PC-9 (cell line): ENCODE results near the gene AGRN. TPM values are rescaled to one million over a fixed set of nuclear protein-coding genes. Genes with fewer than 3 reads are reported as not detected.

Experiments
- BruUV-seq: library from RNA; stranded (reverse); fragments of 400-500 nt; replicated peaks from 2 replicates; lab custom pipeline; 2021; lab: Mats Ljungman, UMichigan
- CTCF ChIA-PET: fragments of 300-600 bp; sonication (Branson Sonifier 250); formaldehyde crosslinking; loops from one replicate; lab custom pipeline; 2022; ENCODE audit warnings: antibody characterized with exemption; lab: Charles Lee
- POLR2A ChIA-PET: fragments of 300-600 bp; sonication (Branson Sonifier 250); formaldehyde crosslinking; loops from one replicate; lab custom pipeline; 2022; ENCODE audit warnings: antibody characterized with exemption; ENCODE audit not compliant: unreplicated experiment; lab: Charles Lee
- DNase-seq, 2 experiments: peaks; one replicate each; pipeline versions ENCODE4 v3.0.0 to v3.0.0-alpha.2; 2015 to 2022; ENCODE audit warnings: mixed read lengths in 1 of 2
- H2AFZ ChIP-seq: fragments of 200-600 bp; sonication (generic); 2 replicates; pipeline ENCODE4 v1.8.1; 2017; ENCODE audit warnings: antibody characterized with exemption
- H3F3A ChIP-seq: fragments of 200-600 bp; sonication (generic); 2 replicates; pipeline ENCODE4 v1.8.1; 2017; ENCODE audit warnings: antibody characterized with exemption, mild to moderate bottlenecking, low read depth; ENCODE audit not compliant: insufficient read depth
- H3K27ac ChIP-seq: fragments of 200-600 bp; sonication (generic); 2 replicates; pipeline ENCODE4 v1.6.1; 2016; ENCODE audit warnings: mixed run types
- H3K27me3 ChIP-seq: fragments of 200-600 bp; sonication (generic); 2 replicates; pipeline ENCODE4 v1.6.1; 2016; ENCODE audit warnings: low read depth, mixed run types; ENCODE audit not compliant: insufficient read depth
- H3K36me3 ChIP-seq: fragments of 200-600 bp; sonication (generic); 2 replicates; pipeline ENCODE4 v1.6.1; 2016; ENCODE audit warnings: low read depth, mixed run types
- H3K4me1 ChIP-seq: fragments of 200-600 bp; sonication (generic); replicated peaks from 2 replicates; pipeline ENCODE4 v1.6.1; 2016; ENCODE audit warnings: mixed run types; ENCODE audit not compliant: insufficient read depth
- H3K4me2 ChIP-seq: fragments of 200-600 bp; sonication (generic); 2 replicates; pipeline ENCODE4 v1.6.1; 2017; ENCODE audit warnings: mixed run types
- H3K4me3 ChIP-seq: fragments of 200-600 bp; sonication (generic); 2 replicates; pipeline ENCODE4 v1.6.1; 2016; ENCODE audit warnings: mixed run types
- H3K79me2 ChIP-seq: fragments of 200-600 bp; sonication (generic); 2 replicates; pipeline ENCODE4 v1.6.1; 2017; ENCODE audit warnings: low read depth, mixed run types
- H3K9me2 ChIP-seq: fragments of 200-600 bp; sonication (generic); 2 replicates; pipeline ENCODE4 v1.8.1; 2017; ENCODE audit warnings: mild to moderate bottlenecking; ENCODE audit not compliant: insufficient read depth
- H3K9me3 ChIP-seq: fragments of 200-600 bp; sonication (generic); 2 replicates; pipeline ENCODE4 v1.8.1; 2016; ENCODE audit warnings: low read depth; ENCODE audit not compliant: insufficient read depth
- H4K20me1 ChIP-seq: fragments of 200-600 bp; sonication (generic); 2 replicates; pipeline ENCODE4 v1.8.1; 2017; ENCODE audit not compliant: insufficient read depth
- CTCF ChIP-seq: fragments of 200-600 bp; sonication (generic); conservative IDR thresholded peaks from 2 replicates; pipeline ENCODE4 v1.6.1; 2017; ENCODE audit warnings: mixed run types, antibody characterized with exemption, mild to moderate bottlenecking, moderate library complexity
- EZH2 ChIP-seq: fragments of 200-600 bp; sonication (generic); IDR thresholded peaks from 2 replicates; pipeline ENCODE4 v1.8.0; 2017; ENCODE audit warnings: antibody characterized with exemption, low read depth
- intact Hi-C: fragments of 100-400 bp; cut with micrococcal nuclease; formaldehyde crosslinking; loops from one replicate; pipeline ENCODE4 v1.10.0; 2022; ENCODE audit not compliant: unreplicated experiment
- total RNA-seq: library from RNA; stranded (reverse); gene quantifications from 2 replicates; pipeline ENCODE4 v1.2.3, GENCODE V29; 2021

AGRN gene
- total RNA-seq, 1 experiment from 2014 or later: 278 TPM

GRCh38 chr1:1023700-1024099 is 3.8 kb downstream of the AGRN start:
- Histone ChIP-seq H3K4me2 (peak overlapping the region; percentile 88; the same call in 1 of the 2 replicates), H3K4me1 (peaks cover 40% of the 10 kb centered on the region), H3K36me3 (no peaks in the 10 kb centered on the region), H3K9me2 (no peaks in the 10 kb centered on the region), H3K27me3 (no peaks in the 10 kb centered on the region), H3K79me2 (peaks cover 62% of the 10 kb centered on the region), H3F3A (peaks cover 28% of the 10 kb centered on the region), H3K4me3 (no peak overlapping the region), H3K9me3 (no peaks in the 10 kb centered on the region), H2AFZ (no peak overlapping the region), H4K20me1 (peaks cover 5% of the 10 kb centered on the region; the same call in 1 of the 2 replicates), H3K27ac (peak overlapping the region; percentile 24; the same call in 1 of the 2 replicates)
- intact Hi-C loops: loop anchor here (2.0 to 5.0 kb wide), 2 partner anchors 49 to 141 kb away; partner anchors contain the start of gene RNF223
- POLR2A ChIA-PET: no interaction called here
- DNase-seq: peak in 1 of 2 experiments; percentile 62
- TF ChIP-seq CTCF (no peak), EZH2 (no peak)
- CTCF ChIA-PET: no interaction called here
- BruUV-seq: no TSS peak

GRCh38 chr1:1024149-1024770 is 4.3 kb downstream of the AGRN start:
- Histone ChIP-seq H3K4me3 (no peak overlapping the region; the same call in 1 of the 2 replicates), H3K4me2 (peak overlapping the region; percentile 88), H3K9me2 (no peaks in the 10 kb centered on the region), H3K4me1 (peaks cover 40% of the 10 kb centered on the region), H3K27me3 (no peaks in the 10 kb centered on the region), H3K9me3 (no peaks in the 10 kb centered on the region), H2AFZ (no peak overlapping the region), H3K79me2 (peaks cover 62% of the 10 kb centered on the region), H3K36me3 (no peaks in the 10 kb centered on the region), H4K20me1 (peaks cover 5% of the 10 kb centered on the region; the same call in 1 of the 2 replicates), H3K27ac (peak overlapping the region; percentile 24; the same call in 1 of the 2 replicates), H3F3A (peaks cover 28% of the 10 kb centered on the region)
- intact Hi-C loops: loop anchor here (2.0 to 5.0 kb wide), 2 partner anchors 48 to 141 kb away; partner anchors contain the start of gene RNF223
- ChIA-PET CTCF (no interaction called here), POLR2A (no interaction called here)
- no TSS peak for BruUV-seq
- TF ChIP-seq EZH2 (no peak), CTCF (no peak)
- DNase-seq: peak in 1 of 2 experiments; percentile 37

- Histone ChIP-seq H3K4me2 (peak overlapping the region; percentile 88), H3K36me3 (no peaks in the 10 kb centered on the region), H3K4me1 (peaks cover 40% of the 10 kb centered on the region), H4K20me1 (peaks cover 5% of the 10 kb centered on the region; the same call in 1 of the 2 replicates), H3K4me3 (peak overlapping the region; percentile 55), H3K79me2 (peaks cover 62% of the 10 kb centered on the region), H3K9me2 (no peaks in the 10 kb centered on the region), H2AFZ (no peak overlapping the region), H3K27ac (peak overlapping the region; percentile 61), H3K9me3 (no peaks in the 10 kb centered on the region), H3K27me3 (no peaks in the 10 kb centered on the region), H3F3A (peaks cover 28% of the 10 kb centered on the region)
- intact Hi-C loops: loop anchor here (2.0 to 5.0 kb wide), 2 partner anchors 47 to 140 kb away; partner anchors contain the start of gene RNF223
- peak; percentile 91 to 92 for DNase-seq
- POLR2A ChIA-PET: interaction anchor here (0.5 kb wide), 1 partner anchor 91 kb away, joined by 6 read pairs; the partner anchor contains the start of gene C1orf159
- no peak for TF ChIP-seq EZH2
- no peak for TF ChIP-seq CTCF
- BruUV-seq: no TSS peak
- CTCF ChIA-PET: no interaction called here
Observed at GRCh38 chr1:1024771-1025699, 5.1 kb downstream of the AGRN start.
